ENCODE data around the gene CDH23.

DNA sequence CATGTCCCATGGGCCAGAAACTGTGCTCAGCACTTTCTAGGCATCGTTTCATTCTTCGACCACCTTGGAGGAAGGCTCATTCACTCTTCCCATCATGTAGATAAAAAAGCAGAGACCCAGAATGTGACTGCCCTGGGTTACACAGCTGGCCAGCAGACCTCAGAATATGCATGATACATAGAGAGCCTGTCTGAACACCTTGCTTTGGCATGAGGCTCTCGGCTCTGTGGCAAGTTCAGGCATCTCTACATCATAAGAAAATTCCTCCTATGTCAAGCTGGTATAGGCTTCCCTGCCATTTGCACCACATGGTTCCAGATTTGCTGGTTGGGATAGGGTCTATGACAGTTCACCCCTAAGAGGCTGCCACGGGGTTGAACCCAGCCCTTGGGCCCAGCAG, 134.1 kb downstream of the CDH23 start:
- TF ChIP-seq, protein P1, sequence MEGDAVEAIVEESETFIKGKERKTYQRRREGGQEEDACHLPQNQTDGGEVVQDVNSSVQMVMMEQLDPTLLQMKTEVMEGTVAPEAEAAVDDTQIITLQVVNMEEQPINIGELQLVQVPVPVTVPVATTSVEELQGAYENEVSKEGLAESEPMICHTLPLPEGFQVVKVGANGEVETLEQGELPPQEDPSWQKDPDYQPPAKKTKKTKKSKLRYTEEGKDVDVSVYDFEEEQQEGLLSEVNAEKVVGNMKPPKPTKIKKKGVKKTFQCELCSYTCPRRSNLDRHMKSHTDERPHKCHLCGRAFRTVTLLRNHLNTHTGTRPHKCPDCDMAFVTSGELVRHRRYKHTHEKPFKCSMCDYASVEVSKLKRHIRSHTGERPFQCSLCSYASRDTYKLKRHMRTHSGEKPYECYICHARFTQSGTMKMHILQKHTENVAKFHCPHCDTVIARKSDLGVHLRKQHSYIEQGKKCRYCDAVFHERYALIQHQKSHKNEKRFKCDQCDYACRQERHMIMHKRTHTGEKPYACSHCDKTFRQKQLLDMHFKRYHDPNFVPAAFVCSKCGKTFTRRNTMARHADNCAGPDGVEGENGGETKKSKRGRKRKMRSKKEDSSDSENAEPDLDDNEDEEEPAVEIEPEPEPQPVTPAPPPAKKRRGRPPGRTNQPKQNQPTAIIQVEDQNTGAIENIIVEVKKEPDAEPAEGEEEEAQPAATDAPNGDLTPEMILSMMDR (IDR thresholded peaks at IDR 0.05) = no peak
- TF ChIP-seq EZH2 (IDR thresholded peaks at IDR 0.05; ENCODE audit: borderline replicate concordance, insufficient read depth, low read depth, low read length, poor library complexity, severe bottlenecking) = no peak
